Skeletal muscle cell (primary cell): ENCODE measurements around the gene MRI1.

Source experiments
- DNase-seq: peaks from one replicate; pipeline ENCODE4 v3.0.0-alpha.2; 2010; ENCODE audit warnings: low read depth
- H3K4me3 ChIP-seq: 2 replicates; pipeline ENCODE4 v1.5.1; 2011; ENCODE audit warnings: low read depth, mild to moderate bottlenecking, control low read depth, low read length, moderate library complexity

The MRI1 gene

GRCh38 chr19:13814550-13814949, 50.2 kb downstream of the MRI1 start:
- no peak overlapping the region for H3K4me3 ChIP-seq
- no peak for DNase-seq

GRCh38 chr19:13817018-13817614, 52.8 kb downstream of the MRI1 start:
- no peak for DNase-seq
- no peak overlapping the region for H3K4me3 ChIP-seq

GRCh38 chr19:13817615-13818371, 53.5 kb downstream of the MRI1 start:
- H3K4me3 ChIP-seq = no peak overlapping the region
- DNase-seq = no peak

GRCh38 chr19:13819238-13819637, 54.9 kb downstream of the MRI1 start:
- H3K4me3 ChIP-seq = no peak overlapping the region
- no peak for DNase-seq

DNA sequence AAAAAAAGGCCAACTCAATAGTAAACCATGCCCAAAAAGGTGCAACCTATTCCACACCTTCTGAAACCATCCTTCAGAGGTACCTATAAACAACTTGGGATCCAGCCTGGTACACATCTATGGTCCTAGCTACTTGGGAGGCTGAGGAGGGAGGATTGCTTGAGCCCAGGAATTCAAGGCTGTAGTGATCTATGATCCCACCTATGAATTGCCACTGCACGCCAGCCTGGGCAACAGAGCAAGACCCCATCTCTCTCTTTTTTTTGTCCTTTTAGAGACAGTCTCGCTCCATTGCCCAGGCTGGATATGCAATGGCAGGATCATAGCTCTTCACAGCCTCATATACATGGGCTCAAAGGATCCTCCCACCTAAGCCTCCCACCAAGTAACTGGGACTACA, 57.0 kb downstream of the MRI1 start:
- no peak overlapping the region for H3K4me3 ChIP-seq
- DNase-seq = no peak

DNA sequence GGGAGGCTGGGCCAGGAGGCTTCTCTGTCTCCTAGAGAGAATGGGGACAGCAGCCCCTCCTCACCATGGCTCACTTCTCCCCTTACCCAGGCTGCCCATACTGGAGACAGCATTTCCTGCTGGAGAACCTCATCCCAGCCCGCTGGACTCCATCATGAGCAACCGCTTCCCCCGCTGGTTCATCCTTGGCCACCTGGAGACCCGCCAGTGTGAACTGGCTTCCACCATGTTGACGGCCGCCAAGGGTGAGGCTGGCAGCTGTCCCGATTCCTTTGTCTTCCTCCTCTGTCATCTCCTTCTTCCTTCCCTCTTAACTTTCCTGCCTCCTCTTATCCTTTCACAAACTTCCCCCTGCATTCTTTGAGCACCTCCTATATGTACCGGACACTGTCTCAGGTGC, 58.9 kb downstream of the MRI1 start:
- no peak for DNase-seq
- no peak overlapping the region for H3K4me3 ChIP-seq
